ENCODE measurements around the gene RIOK1. TPM values are rescaled to one million over a fixed set of nuclear protein-coding genes. Genes with fewer than 3 reads are reported as not detected.

Gene RIOK1
- total RNA-seq, 4 donors from 2014 or later: 11.1 to 21.0 (median 13.5) TPM

DNA sequence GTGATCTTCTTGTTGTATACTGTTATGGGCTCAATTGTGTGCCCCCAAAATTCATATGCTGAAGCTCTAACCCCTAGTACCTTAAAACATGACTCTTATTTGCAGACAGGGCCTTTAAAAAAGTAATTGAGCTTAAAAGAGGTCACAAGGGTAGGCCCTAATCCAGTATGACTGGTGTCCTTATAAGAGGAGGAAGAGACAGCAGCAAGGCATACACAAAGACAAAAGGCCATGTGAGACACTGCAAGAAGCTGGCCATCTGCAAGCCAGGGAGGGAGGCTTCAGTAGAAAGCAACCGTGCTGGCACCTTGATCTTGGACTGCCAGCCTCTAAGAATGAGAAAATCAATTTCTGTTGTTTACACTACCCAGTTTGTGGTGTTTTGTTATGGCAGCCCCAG, 8.5 kb upstream of the RIOK1 start:
- Histone ChIP-seq H3K4me1 (no peaks in the 10 kb centered on the region), H3K27me3 (peaks cover 10% of the 10 kb centered on the region), H3K4me3 (no peak overlapping the region), H3K9me3 (no peaks in the 10 kb centered on the region), H3K27ac (no peak overlapping the region), H3K36me3 (no peaks in the 10 kb centered on the region)
- no peak for ATAC-seq
- WGBS, 2 donors (ENCODE audit: low coverage in 1 of 2): 64 to 67% methylated on average over 1 of the region's 1 CpG
- TF ChIP-seq EP300 (IDR thresholded peaks at IDR 0.05): no peak
- TF ChIP-seq, protein P1, sequence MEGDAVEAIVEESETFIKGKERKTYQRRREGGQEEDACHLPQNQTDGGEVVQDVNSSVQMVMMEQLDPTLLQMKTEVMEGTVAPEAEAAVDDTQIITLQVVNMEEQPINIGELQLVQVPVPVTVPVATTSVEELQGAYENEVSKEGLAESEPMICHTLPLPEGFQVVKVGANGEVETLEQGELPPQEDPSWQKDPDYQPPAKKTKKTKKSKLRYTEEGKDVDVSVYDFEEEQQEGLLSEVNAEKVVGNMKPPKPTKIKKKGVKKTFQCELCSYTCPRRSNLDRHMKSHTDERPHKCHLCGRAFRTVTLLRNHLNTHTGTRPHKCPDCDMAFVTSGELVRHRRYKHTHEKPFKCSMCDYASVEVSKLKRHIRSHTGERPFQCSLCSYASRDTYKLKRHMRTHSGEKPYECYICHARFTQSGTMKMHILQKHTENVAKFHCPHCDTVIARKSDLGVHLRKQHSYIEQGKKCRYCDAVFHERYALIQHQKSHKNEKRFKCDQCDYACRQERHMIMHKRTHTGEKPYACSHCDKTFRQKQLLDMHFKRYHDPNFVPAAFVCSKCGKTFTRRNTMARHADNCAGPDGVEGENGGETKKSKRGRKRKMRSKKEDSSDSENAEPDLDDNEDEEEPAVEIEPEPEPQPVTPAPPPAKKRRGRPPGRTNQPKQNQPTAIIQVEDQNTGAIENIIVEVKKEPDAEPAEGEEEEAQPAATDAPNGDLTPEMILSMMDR (IDR thresholded peaks at IDR 0.05): no peak
- no peak for TF ChIP-seq POLR2A (IDR thresholded peaks at IDR 0.05)
- no peak for TF ChIP-seq POLR2AphosphoS5 (IDR thresholded peaks at IDR 0.05)

DNA sequence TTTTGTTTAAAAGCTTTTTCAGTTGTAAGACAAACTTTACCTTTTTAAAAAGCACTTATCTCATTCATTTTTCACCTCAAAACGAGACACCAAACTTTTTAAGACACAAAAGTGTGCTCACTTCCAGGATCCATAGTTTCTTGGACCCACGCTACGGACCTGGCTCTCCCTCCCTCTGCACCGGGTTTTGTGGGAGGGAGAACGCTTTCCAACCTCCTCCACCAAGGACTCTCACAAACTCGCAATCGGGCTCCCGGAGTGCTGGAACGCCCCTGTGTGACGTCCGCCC, 502 bp upstream of the RIOK1 start:
- WGBS, 2 donors (ENCODE audit: low coverage in 1 of 2): 0% methylated on average over 5 to 8 of the region's 11 CpGs
- TF ChIP-seq EP300 (IDR thresholded peaks at IDR 0.05) (no peak), POLR2A (IDR thresholded peaks at IDR 0.05) (no peak), POLR2AphosphoS5 (IDR thresholded peaks at IDR 0.05) (no peak)
- TF ChIP-seq, protein P1 (IDR thresholded peaks at IDR 0.05): no peak
- ATAC-seq: peak; percentile 80
- H3K9me3 ChIP-seq: no peaks in the 10 kb centered on the region
- H3K27ac ChIP-seq: peak overlapping the region; percentile 75 to 96 (median 92)
- H3K4me1 ChIP-seq: peaks cover 0 to 34% (median 12%) of the 10 kb centered on the region in 3 donors
- H3K27me3 ChIP-seq: no peaks in the 10 kb centered on the region
- H3K36me3 ChIP-seq: peaks cover 0 to 13% of the 10 kb centered on the region in 2 donors
- peak overlapping the region; percentile 66 to 72 for H3K4me3 ChIP-seq

DNA sequence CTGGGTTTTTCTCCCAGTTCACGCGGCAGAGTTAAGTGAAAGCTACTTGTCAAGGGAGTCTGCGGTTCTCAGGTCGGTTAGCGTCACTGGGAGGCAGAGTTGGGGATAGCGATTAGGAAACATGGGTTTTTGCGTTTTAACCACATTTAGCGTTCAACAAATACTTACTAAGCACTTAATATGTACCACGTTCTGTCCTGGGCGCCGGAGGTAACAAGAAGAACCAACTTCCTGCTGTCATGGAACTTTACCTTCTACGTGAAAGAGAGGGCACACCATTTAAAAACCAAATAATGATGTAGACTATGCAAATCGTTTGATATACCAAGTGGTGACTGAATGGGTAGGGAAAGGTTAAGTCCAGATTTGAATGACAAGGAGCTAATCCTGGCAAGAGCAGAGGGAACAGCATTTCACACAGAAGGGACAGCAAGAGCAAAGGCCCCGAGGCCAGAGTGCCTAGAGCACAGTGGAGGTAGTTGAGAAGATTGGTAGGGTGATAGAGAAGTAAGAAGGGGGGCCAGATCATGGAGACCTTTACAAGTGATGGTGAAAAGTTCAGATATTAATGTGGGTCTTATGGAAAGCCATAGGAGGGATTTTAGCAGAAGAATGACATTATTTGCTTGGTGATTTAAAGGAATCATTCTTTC, 744 bp downstream of the RIOK1 start:
- TF ChIP-seq, protein P1 (IDR thresholded peaks at IDR 0.05): no peak
- TF ChIP-seq POLR2A (IDR thresholded peaks at IDR 0.05) (no peak), POLR2AphosphoS5 (IDR thresholded peaks at IDR 0.05) (no peak), EP300 (IDR thresholded peaks at IDR 0.05) (no peak)
- no peaks in the 10 kb centered on the region for H3K9me3 ChIP-seq
- ATAC-seq: no peak
- peaks cover 0 to 25% of the 10 kb centered on the region in 2 donors for H3K36me3 ChIP-seq
- no peaks in the 10 kb centered on the region for H3K27me3 ChIP-seq
- H3K4me3 ChIP-seq: peak overlapping the region; percentile 66 to 72
- peaks cover 0 to 34% (median 12%) of the 10 kb centered on the region in 3 donors for H3K4me1 ChIP-seq
- WGBS, 2 donors (ENCODE audit: low coverage in 1 of 2): 7 to 8% methylated on average over 6 to 8 of the region's 14 CpGs
- peak overlapping the region; percentile 75 to 96 (median 92) for H3K27ac ChIP-seq

DNA sequence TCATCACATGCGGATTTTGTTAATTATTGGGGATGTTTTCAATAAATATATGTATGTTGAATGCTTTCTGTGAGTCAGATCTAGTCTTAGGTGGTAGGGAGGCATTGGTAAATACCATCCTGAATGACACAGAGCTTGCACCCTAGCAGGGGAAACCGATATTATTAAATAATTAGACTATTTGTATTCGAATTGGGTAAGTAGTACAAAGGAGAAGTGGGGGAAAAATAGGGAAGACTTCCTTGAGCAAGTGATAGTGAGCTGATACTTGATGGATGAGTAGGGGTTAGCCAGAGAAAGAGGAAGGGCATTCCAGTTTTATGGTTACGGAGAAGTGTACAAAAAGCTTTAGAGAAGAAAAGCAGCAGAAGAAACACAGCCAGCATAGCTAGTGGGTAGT, 1.5 kb downstream of the RIOK1 start:
- TF ChIP-seq, protein P1 (IDR thresholded peaks at IDR 0.05): no peak
- TF ChIP-seq POLR2A (IDR thresholded peaks at IDR 0.05) (no peak), POLR2AphosphoS5 (IDR thresholded peaks at IDR 0.05) (no peak), EP300 (IDR thresholded peaks at IDR 0.05) (no peak)
- WGBS, 2 donors (ENCODE audit: low coverage in 1 of 2): 84 to 86% methylated on average over 3 to 4 of the region's 4 CpGs
- ATAC-seq: no peak
- no peaks in the 10 kb centered on the region for H3K27me3 ChIP-seq
- peaks cover 0 to 34% (median 12%) of the 10 kb centered on the region in 3 donors for H3K4me1 ChIP-seq
- H3K9me3 ChIP-seq: no peaks in the 10 kb centered on the region
- H3K27ac ChIP-seq: no peak overlapping the region
- H3K36me3 ChIP-seq: peaks cover 0 to 33% of the 10 kb centered on the region in 2 donors
- H3K4me3 ChIP-seq: no peak overlapping the region

DNA sequence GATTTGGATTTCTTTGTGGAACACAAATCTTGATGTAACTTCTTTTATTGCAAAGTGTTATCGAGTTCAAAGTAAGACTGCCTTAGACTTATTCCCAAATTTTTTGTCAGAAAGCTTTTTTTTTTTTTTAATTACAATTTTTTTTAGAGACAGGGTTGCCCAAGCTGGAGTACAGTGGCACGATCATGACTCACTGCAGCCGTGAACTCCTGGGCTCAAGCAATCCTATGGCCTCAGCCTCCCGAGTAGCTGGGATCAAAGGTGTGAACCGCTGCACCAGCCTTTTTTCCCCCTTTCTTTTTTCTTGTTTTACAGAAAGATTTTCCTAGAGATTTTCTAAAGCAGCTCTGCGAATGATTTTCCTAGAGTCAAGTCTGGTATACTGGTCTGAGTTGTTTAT, 2.8 kb downstream of the RIOK1 start:
- Histone ChIP-seq H3K27me3 (no peaks in the 10 kb centered on the region), H3K4me1 (peaks cover 0 to 34% (median 12%) of the 10 kb centered on the region in 3 donors), H3K36me3 (peaks cover 0 to 46% of the 10 kb centered on the region in 2 donors), H3K27ac (no peak overlapping the region), H3K4me3 (no peak overlapping the region), H3K9me3 (no peaks in the 10 kb centered on the region)
- 73 to 81% methylated on average over 2 to 6 of the region's 6 CpGs for WGBS, 2 donors (ENCODE audit: low coverage in 1 of 2)
- no peak for TF ChIP-seq POLR2A (IDR thresholded peaks at IDR 0.05)
- ATAC-seq: no peak
